DMS153 treated with DMSO at 0.1 percent for 48 hours (cell line): ENCODE measurements around the gene HOXD11.

Experiments
- DNase-seq: peaks from one replicate; lab custom pipeline; 2025; ENCODE audit not compliant: unreplicated experiment; lab: John Stamatoyannopoulos, UW

Gene HOXD11

DNA sequence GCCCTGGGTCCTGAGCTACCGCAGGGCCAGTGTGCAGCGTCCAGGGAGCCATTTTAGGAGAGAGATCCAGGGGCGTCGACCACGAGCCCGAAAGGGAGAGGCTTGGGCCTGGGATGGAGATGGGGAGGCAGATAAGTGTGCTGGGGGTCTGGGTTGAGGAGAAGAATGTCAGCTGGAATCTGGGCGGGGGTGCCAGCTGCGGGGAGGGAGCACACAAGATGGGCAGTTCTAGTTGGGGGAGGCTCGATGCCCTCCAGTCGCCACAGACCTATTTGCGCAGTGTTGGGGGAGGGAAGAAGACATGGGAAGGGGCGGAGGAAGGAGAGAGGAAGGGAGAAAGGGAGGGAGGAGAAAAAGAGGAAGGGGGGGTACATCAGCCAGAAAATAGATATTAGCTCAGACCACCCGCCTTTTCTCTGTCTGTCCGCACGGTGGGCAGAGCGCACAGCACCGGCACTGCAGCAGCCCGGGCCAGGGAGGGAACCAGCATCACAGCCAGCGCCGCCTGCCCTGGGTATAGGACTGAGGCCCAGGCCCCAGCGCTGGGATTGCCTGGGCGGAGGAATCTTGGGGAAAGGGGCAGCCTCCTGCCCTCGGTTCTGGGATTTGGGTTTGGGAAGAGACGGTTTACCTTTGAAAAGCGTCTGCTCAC, 1.9 kb upstream of the HOXD11 start:
- no peak for DNase-seq

GRCh38 chr2:176105730-176106580, 1.1 kb upstream of the HOXD11 start:
- no peak for DNase-seq

DNA sequence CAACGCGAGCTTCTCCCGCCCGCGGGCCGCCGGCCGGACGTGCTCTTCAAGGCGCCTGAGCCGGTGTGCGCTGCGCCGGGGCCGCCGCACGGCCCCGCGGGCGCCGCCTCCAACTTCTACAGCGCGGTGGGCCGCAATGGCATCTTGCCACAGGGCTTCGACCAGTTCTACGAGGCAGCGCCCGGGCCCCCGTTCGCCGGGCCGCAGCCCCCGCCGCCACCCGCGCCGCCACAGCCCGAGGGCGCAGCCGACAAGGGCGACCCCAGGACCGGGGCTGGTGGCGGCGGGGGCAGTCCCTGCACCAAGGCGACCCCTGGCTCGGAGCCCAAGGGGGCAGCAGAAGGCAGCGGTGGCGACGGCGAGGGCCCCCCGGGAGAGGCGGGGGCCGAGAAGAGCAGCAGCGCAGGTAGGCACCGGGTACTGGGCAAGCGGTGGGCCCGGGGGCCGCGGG, 676 bp downstream of the HOXD11 start:
- no peak for DNase-seq

DNA sequence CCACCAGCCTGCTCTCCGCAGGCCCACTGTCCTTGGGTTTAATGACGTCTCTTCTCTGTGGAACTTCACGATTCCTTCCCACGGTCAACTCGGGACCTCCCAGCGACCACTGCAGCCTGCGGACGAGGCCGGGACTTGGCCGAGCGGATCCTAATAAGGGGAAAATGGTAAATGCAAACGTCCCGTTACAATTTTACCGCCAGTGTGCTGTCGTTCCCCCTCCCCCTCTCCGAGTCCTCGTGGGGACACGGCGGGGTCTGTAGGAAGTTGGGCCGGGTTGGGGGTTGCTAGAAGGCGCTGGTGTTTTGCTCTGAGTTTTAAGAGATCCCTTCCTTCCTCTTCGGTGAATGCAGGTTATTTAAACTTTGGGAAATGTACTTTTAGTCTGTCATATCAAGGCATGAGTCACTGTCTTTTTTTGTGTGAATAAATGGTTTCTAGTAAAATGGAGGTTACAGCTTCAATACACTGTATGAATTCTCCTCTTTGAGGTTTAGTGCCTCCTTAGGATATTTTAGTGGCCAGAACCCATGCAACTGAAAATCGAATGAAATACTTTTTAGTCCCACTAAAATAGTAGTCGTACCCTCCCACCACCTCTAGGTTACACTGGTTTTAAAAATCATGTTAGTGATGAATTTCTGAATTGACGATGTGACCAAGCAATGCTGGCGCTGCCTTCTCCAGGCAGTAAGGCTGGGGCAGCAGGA, 2.3 kb downstream of the HOXD11 start:
- DNase-seq: no peak

DNA sequence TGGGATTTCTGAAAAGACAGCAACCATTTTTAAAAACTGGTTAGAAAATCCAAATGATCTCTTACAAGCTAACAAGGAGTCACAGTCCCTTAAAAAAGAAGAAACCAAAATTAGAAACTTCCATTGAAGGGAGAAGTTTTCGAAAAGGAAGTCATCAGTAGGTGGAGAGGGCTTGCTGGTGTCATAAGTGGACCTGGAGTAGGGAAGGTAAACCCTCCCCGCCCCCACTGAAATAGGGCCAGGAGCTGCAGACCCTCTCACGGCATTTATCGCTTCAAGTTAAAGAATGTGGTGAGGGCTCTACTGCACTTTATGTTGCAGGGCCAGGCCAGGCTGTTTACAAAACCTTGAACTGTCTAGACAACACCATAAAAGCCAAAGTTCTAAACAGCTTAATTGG, 2.9 kb downstream of the HOXD11 start:
- DNase-seq: no peak

GRCh38 chr2:176110415-176111308, 3.6 kb downstream of the HOXD11 start:
- DNase-seq: no peak

GRCh38 chr2:176111309-176111663, 4.2 kb downstream of the HOXD11 start:
- no peak for DNase-seq

DNA sequence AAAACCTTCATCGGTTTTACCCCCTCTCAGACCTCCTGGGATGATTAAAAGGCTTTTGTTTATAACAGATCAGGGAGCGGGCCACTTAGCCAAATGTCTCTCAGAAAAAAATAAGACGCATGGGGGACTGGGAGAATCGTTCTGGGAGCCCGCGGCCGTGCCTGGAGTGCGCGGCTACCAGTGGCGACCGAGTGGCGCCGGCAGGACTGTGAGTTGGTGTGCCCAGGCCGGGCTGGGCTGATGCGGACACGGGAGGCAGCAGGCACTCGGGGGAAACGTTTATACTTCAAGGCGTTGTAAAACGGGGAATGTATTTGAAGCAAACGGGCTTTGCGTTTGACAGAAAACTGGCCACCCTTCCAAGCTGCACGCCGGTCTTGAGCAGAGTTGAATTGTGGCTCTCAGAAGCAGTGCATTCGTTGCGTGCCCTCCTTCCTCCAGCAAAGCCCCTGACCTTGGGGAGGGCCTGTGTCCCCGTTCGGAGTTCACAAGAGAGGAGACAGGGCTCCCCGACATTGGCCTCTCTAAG, 4.8 kb downstream of the HOXD11 start:
- DNase-seq: no peak

DNA sequence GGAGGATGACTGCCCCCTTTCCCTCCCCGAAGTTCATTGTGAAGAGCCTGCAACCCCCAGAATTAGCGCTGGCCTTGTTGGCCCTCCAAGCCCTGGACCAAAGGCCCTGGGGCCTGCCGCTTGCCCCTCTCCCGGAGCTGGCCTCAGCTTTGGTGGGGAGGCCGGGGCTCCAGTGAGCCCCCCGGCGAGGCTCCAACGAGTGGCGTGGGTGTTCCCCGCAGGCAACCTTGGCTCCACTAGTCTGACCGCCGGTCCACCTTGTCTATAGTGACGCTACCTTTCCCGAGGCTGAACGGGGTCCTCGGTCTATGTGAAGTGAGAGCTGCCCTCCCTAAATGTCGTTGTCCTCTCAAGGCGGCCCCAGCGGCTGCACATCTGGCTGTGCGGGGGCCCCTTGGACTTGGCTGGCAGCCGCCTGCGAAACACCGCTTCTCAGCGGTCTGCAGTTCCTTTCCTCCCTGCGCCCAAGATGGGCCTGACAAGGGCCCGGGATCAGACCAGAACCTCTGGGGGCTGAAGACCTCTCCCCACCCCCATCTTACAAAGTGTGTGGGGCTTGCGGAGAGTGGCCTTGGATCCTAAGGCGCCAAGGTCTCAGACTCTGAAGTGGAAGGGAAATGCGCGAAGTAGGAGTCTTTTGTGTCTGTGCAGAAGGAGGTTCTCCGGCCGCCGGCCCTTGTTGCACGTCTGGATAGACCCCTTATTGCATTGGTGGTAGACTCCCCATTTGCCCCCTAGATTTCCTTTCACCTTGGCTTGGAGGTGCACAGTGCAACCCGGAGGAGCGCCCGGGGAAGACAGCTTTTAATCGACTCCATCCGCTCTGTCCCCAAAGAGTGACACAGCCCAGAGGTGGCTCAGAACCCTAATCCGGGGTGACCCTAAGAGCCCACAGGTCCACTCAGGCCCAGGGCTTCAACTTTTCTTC, 5.6 kb downstream of the HOXD11 start:
- no peak for DNase-seq

- no peak for DNase-seq
Observed at GRCh38 chr2:176114120-176114929, 7.2 kb downstream of the HOXD11 start.

DNA sequence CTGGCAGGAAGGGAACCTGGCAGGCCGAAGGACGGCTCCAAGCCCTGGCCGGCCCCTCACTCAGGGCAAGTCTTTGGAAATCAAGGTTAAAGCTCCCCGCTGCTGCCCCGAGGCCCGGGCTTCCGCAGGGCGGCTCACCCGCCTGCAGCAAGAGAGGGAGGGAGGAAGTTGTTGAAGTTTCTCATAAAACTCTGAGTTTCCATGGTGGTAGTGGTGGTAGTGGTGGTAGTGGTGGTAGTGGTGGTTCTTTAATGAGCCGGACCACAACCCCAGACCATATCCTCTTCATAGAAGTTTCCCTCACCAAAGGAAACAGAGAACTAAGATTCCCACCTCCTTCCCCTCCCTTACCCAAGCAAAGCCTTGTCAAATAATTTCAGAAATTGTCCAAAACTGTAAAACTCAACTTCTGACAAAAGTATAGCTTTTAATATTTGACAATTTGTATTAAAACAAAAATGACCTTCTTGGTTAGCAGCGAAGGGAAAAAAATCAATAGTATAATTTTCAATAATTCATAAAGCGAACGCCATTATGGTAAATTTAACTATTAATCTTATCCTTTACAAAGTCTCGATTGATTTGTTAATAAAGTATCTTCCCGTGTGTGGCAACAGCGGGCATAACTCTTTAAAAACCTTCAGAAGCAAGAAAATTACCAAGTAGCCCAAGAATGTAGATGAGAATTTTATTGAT, 8.0 kb downstream of the HOXD11 start:
- no peak for DNase-seq

GRCh38 chr2:176115883-176116813, 9.1 kb downstream of the HOXD11 start, which contains the start of gene HOXD10:
Gene HOXD10, plus strand, starts transcription at chr2:176116778. Its CDS starts 56 bp downstream, at chr2:176116834.
- no peak for DNase-seq

DNA sequence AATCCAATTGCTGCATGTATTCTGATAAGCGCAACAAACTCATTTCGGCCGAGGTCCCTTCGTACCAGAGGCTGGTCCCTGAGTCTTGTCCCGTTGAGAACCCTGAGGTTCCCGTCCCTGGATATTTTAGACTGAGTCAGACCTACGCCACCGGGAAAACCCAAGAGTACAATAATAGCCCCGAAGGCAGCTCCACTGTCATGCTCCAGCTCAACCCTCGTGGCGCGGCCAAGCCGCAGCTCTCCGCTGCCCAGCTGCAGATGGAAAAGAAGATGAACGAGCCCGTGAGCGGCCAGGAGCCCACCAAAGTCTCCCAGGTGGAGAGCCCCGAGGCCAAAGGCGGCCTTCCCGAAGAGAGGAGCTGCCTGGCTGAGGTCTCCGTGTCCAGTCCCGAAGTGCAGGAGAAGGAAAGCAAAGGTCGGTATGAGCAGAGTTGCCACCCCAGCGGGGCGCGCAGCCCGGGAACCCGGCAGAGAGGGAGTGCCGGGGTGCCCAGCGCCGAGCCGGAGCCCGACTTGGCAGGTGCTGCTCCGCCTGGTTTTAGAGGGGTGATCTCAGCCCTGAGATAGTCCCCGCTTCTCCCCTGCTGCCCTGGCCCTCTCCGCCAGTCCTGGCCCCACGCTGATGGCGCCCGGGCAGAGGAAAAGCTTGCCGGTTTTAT, 10.2 kb downstream of the HOXD11 start:
- DNase-seq: no peak

GRCh38 chr2:176117823-176118371, 10.8 kb downstream of the HOXD11 start:
- DNase-seq: no peak

DNA sequence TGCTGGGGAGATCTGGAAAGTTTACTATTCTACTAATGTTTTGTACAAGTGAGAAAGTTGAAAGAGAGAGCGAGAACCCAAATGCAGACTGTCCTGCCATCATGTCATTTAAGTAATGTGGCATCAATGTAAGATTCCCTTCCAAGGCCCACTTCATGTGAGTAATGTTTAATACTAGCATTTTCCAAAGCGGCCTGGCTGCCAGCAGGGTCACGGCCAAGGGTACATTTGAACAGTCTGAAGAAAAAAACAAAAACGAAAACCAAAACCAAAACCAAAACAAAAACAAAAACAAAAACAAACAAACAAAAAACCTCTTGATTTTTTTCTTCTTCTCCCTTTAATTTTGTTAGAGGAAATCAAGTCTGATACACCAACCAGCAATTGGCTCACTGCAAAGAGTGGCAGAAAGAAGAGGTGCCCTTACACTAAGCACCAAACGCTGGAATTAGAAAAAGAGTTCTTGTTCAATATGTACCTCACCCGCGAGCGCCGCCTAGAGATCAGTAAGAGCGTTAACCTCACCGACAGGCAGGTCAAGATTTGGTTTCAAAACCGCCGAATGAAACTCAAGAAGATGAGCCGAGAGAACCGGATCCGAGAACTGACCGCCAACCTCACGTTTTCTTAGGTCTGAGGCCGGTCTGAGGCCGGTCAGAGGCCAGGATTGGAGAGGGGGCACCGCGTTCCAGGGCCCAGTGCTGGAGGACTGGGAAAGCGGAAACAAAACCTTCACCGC, 11.7 kb downstream of the HOXD11 start:
- DNase-seq: peak; percentile 95
